Measurements from ENCODE around the gene SLC8A2. TPM values are rescaled to one million over a fixed set of nuclear protein-coding genes. Genes with fewer than 3 reads are reported as not detected.

Gene SLC8A2
- total RNA-seq, 1 experiment from 2014 or later, result 0.10 TPM

DNA sequence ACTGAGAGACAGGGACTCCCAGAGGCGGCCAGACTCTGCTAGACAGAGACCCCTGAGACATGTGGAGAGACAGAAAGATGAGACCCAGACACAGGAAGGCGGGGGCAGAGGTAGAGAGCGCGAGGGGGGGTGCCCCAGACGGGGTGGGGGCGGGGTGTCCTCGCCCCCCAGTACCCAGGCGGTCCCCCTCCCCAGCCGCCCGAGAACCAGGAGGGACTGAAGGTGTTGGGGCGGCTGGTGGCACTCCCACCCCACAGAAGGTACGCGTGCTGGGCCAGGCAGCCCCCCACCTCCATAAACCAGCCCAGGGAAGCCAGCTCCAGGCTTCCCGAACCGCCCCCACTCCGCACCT lies 336 bp downstream of the SLC8A2 start:
- ATAC-seq (no peak), DNase-seq (ENCODE audit: low read depth, low spot score) (no peak)
- Histone ChIP-seq H3K27me3 (ENCODE audit: control insufficient read depth, insufficient read depth, low read length) (no peaks in the 10 kb centered on the region; the same call in 1 of the 2 replicates), H3K4me3 (ENCODE audit: low read depth in 2 of 2, low read length in 2 of 2) (peak overlapping the region; percentile 19 to 31; a peak in 3 of 4 replicates), H3K36me3 (ENCODE audit: control insufficient read depth, insufficient read depth, low read length) (no peaks in the 10 kb centered on the region), H3K27ac (ENCODE audit: low read length) (no peak overlapping the region), H3K4me1 (ENCODE audit: control insufficient read depth, insufficient read depth, low read length) (no peaks in the 10 kb centered on the region; the same call in none of the 2 replicates), H3K9me3 (ENCODE audit: control insufficient read depth, insufficient read depth, low read depth, low read length) (no peaks in the 10 kb centered on the region)
- intact Hi-C loops (cut with micrococcal nuclease; ENCODE audit: unreplicated experiment) (no loop called here), in situ Hi-C loops (cut with HindIII; ENCODE audit: low pct_unique_long_range_greater_than_20kb, low sequenced_read_pairs) (no loop called here)
- BruUV-seq (replicated peaks), result no TSS peak
- ChIA-PET POLR2A (no interaction called here), CTCF (no interaction called here)
- TF ChIP-seq, protein P1, sequence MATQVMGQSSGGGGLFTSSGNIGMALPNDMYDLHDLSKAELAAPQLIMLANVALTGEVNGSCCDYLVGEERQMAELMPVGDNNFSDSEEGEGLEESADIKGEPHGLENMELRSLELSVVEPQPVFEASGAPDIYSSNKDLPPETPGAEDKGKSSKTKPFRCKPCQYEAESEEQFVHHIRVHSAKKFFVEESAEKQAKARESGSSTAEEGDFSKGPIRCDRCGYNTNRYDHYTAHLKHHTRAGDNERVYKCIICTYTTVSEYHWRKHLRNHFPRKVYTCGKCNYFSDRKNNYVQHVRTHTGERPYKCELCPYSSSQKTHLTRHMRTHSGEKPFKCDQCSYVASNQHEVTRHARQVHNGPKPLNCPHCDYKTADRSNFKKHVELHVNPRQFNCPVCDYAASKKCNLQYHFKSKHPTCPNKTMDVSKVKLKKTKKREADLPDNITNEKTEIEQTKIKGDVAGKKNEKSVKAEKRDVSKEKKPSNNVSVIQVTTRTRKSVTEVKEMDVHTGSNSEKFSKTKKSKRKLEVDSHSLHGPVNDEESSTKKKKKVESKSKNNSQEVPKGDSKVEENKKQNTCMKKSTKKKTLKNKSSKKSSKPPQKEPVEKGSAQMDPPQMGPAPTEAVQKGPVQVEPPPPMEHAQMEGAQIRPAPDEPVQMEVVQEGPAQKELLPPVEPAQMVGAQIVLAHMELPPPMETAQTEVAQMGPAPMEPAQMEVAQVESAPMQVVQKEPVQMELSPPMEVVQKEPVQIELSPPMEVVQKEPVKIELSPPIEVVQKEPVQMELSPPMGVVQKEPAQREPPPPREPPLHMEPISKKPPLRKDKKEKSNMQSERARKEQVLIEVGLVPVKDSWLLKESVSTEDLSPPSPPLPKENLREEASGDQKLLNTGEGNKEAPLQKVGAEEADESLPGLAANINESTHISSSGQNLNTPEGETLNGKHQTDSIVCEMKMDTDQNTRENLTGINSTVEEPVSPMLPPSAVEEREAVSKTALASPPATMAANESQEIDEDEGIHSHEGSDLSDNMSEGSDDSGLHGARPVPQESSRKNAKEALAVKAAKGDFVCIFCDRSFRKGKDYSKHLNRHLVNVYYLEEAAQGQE (IDR thresholded peaks at IDR 0.05; ENCODE audit: insufficient read depth in 1 of 2, low read depth in 2 of 2, low read length in 1 of 2), result no peak

DNA sequence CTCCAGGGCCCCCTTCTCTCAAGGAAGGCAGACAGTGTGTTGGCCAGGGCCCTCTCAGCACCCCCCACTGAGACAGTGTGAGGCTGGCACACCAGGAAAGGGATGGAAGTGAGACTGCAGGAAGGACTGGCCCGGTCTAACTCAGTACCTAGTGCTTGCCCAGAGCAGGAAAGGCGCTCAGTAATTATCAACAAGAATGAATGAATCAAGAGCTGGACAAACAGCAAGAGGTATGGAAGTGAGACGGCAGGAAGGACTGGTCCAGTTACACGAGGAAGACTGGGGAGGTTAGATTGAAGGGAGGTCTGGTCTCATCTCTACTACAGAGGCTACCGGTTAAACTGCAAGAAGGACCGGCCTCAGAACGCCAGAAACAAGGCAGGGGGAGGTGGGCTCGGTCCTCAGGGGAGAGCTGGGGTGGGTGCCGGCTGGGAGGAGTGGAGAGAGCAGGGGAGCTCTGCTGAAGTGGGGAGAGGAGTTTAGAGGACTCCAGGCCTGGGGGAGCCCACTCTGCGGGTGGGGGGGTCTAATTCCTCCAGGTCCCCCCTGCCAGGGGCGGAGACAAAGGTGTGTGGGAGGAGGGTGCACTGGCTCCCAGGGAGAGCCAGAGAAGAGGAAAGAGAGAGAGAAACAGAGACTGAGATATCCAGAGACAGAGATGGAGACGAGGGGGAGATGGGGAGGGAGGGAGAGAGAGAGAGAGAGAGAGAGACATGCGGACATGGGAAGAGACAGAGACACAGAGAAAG lies 1.1 kb downstream of the SLC8A2 start:
- TF ChIP-seq TCF7L2 (IDR thresholded peaks at IDR 0.05; ENCODE audit: low read depth, low read length), result no peak
- TF ChIP-seq SIN3A (IDR thresholded peaks at IDR 0.05; ENCODE audit: borderline replicate concordance, insufficient read depth, low read depth, low read length), result no peak
- Histone ChIP-seq H3K27me3 (ENCODE audit: control insufficient read depth, insufficient read depth, low read length) (no peaks in the 10 kb centered on the region; the same call in 1 of the 2 replicates), H3K4me1 (ENCODE audit: control insufficient read depth, insufficient read depth, low read length) (no peaks in the 10 kb centered on the region; the same call in none of the 2 replicates), H3K4me3 (ENCODE audit: low read depth in 2 of 2, low read length in 2 of 2) (no peak overlapping the region), H3K9me3 (ENCODE audit: control insufficient read depth, insufficient read depth, low read depth, low read length) (no peaks in the 10 kb centered on the region), H3K27ac (ENCODE audit: low read length) (no peak overlapping the region), H3K36me3 (ENCODE audit: control insufficient read depth, insufficient read depth, low read length) (no peaks in the 10 kb centered on the region)
- BruUV-seq (replicated peaks), result no TSS peak
- ChIA-PET POLR2A (no interaction called here), CTCF (no interaction called here)
- no peak for DNase-seq (ENCODE audit: low read depth, low spot score)
- intact Hi-C loops (cut with micrococcal nuclease; ENCODE audit: unreplicated experiment), result no loop called here
- ATAC-seq, result no peak
- in situ Hi-C loops (cut with HindIII; ENCODE audit: low pct_unique_long_range_greater_than_20kb, low sequenced_read_pairs), result no loop called here

DNA sequence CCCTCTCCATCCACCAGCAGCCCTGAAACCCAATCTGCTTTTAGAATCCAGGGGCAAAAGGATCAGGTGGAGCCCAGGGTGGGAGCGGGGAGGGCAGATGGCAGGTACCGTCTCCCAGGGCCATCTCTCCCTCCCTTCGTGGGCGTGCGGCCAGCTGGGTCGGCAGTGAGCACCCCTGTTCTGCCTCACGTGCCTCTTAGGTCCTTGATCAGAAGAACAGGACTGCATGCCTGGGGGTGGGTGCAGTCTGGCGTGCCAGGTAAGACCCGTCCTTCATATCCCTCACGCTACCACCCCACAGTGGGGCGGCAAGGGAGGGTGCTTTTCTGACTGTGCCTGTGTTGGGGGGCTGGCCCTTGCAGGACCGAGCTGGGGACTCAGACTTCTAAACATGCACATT lies 2.0 kb downstream of the SLC8A2 start:
- TF ChIP-seq POLR2AphosphoS5 (IDR thresholded peaks at IDR 0.05; ENCODE audit: low read depth, low read length) (no peak), SIN3A (IDR thresholded peaks at IDR 0.05; ENCODE audit: borderline replicate concordance, insufficient read depth, low read depth, low read length) (no peak), TCF7L2 (IDR thresholded peaks at IDR 0.05; ENCODE audit: low read depth, low read length) (no peak)
- TF ChIP-seq, protein P2, sequence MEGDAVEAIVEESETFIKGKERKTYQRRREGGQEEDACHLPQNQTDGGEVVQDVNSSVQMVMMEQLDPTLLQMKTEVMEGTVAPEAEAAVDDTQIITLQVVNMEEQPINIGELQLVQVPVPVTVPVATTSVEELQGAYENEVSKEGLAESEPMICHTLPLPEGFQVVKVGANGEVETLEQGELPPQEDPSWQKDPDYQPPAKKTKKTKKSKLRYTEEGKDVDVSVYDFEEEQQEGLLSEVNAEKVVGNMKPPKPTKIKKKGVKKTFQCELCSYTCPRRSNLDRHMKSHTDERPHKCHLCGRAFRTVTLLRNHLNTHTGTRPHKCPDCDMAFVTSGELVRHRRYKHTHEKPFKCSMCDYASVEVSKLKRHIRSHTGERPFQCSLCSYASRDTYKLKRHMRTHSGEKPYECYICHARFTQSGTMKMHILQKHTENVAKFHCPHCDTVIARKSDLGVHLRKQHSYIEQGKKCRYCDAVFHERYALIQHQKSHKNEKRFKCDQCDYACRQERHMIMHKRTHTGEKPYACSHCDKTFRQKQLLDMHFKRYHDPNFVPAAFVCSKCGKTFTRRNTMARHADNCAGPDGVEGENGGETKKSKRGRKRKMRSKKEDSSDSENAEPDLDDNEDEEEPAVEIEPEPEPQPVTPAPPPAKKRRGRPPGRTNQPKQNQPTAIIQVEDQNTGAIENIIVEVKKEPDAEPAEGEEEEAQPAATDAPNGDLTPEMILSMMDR (IDR thresholded peaks at IDR 0.05), result no peak
- TF ChIP-seq, protein P1 (IDR thresholded peaks at IDR 0.05; ENCODE audit: insufficient read depth in 1 of 2, low read depth in 2 of 2, low read length in 1 of 2), result no peak
- ATAC-seq (no peak), DNase-seq (ENCODE audit: low read depth, low spot score) (no peak)
- POLR2A ChIA-PET, result no interaction called here
- no TSS peak for BruUV-seq (replicated peaks)
- Histone ChIP-seq H3K9me3 (ENCODE audit: control insufficient read depth, insufficient read depth, low read depth, low read length) (no peaks in the 10 kb centered on the region), H3K27ac (ENCODE audit: low read length) (no peak overlapping the region), H3K27me3 (ENCODE audit: control insufficient read depth, insufficient read depth, low read length) (no peaks in the 10 kb centered on the region; the same call in 1 of the 2 replicates), H3K36me3 (ENCODE audit: control insufficient read depth, insufficient read depth, low read length) (no peaks in the 10 kb centered on the region), H3K4me3 (ENCODE audit: low read depth in 2 of 2, low read length in 2 of 2) (no peak overlapping the region), H3K4me1 (ENCODE audit: control insufficient read depth, insufficient read depth, low read length) (no peaks in the 10 kb centered on the region; the same call in none of the 2 replicates)
- CTCF ChIA-PET, result no interaction called here
- in situ Hi-C loops (cut with HindIII; ENCODE audit: low pct_unique_long_range_greater_than_20kb, low sequenced_read_pairs) (no loop called here), intact Hi-C loops (cut with micrococcal nuclease; ENCODE audit: unreplicated experiment) (no loop called here)

Data from Panc1 (cell line).